OCI-LY1 (cell line): ENCODE data around the gene PDCD4.

Experiments
- EZH2 ChIP-seq: fragments of 200-600 bp; sonication (generic), shearing (Covaris generic); IDR thresholded peaks from 2 replicates; pipeline ENCODE4 v1.8.0; 2017; ENCODE audit warnings: borderline replicate concordance, mixed run types, mild to moderate bottlenecking, antibody characterized with exemption, low read length, moderate library complexity, mixed read lengths
- TF ChIP-seq, protein P1 (sequence below): fragments of 200-600 bp; sonication (generic), shearing (Covaris generic); IDR thresholded peaks from 2 replicates; pipeline ENCODE4 v1.5.1; 2017; ENCODE audit warnings: mild to moderate bottlenecking, antibody characterized with exemption, low read length, moderate library complexity, mixed read lengths

DNA sequence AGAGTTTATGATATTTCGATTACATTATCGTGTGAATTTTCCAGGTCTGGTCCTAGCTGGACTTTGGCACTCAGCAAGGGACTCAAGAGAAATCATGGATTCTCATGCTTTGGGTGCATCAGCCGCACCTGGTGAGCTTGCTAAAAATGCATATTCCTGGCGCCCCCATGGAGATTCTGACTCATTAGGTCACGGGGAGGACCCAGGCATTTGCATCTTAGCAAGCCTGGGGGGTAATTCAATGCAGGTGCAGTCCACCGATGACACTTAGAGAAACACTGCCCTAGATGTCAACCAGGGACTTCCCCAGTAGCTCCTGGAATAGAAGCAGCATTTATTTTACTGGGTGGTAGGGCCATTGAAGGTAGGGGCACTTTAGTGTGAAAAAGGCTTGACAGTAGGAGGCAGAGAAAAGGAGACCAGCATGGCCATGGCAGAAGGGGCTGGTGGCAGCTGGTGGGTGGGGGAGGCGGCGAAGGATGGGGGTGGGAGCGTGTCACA, 29.9 kb upstream of the PDCD4 start:
- TF ChIP-seq, protein P1, sequence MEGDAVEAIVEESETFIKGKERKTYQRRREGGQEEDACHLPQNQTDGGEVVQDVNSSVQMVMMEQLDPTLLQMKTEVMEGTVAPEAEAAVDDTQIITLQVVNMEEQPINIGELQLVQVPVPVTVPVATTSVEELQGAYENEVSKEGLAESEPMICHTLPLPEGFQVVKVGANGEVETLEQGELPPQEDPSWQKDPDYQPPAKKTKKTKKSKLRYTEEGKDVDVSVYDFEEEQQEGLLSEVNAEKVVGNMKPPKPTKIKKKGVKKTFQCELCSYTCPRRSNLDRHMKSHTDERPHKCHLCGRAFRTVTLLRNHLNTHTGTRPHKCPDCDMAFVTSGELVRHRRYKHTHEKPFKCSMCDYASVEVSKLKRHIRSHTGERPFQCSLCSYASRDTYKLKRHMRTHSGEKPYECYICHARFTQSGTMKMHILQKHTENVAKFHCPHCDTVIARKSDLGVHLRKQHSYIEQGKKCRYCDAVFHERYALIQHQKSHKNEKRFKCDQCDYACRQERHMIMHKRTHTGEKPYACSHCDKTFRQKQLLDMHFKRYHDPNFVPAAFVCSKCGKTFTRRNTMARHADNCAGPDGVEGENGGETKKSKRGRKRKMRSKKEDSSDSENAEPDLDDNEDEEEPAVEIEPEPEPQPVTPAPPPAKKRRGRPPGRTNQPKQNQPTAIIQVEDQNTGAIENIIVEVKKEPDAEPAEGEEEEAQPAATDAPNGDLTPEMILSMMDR, result no peak
- TF ChIP-seq EZH2, result no peak
